DOHH2 (cell line): ENCODE measurements around the gene CHCHD1.

ENCODE experiments used
- CTCF ChIP-seq: fragments of 200-600 bp; sonication (generic); IDR thresholded peaks from one replicate; pipeline ENCODE4 v1.5.1; 2014; ENCODE audit warnings: antibody characterized with exemption, mild to moderate bottlenecking, low read depth, low read length; ENCODE audit not compliant: poor library complexity, severe bottlenecking
- EZH2phosphoT487 ChIP-seq: fragments of 200-600 bp; sonication (generic); IDR thresholded peaks from 2 replicates; pipeline ENCODE4 v1.6.1; 2017; ENCODE audit warnings: borderline replicate concordance, mild to moderate bottlenecking, antibody characterized with exemption, low read length, moderate library complexity, mixed read lengths

DNA sequence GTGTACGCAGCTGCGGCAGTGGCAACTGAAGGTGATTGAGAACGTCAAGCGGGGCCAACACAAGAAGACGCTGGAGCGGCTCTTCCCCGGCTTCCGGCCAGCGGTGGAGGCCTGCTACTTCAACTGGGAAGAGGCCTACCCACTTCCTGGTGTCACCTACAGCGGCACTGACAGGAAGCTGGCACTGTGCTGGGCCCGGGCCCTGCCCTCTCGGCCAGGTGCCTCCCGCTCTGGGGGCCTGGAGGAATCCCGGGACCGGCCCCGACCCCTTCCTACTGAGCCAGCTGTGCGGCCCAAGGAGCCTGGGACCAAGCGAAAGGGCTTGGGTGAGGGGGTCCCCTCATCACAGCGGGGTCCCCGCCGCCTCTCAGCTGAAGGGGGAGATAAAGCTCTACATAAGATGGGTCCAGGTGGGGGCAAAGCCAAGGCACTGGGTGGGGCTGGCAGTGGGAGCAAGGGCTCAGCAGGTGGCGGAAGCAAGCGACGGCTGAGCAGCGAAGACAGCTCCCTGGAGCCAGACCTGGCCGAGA lies 10.1 kb downstream of the CHCHD1 start:
- no peak for TF ChIP-seq CTCF
- no peak for TF ChIP-seq EZH2phosphoT487
